Neural progenitor cell (in vitro differentiated cells): Measurements from ENCODE around the gene AP1M1. TPM values are rescaled to one million over a fixed set of nuclear protein-coding genes. Genes with fewer than 3 reads are reported as not detected.

Experiments
- DNase-seq: peaks from one replicate; pipeline ENCODE4 v3.0.0-alpha.2; 2016; ENCODE audit warnings: low spot score
- H2AFZ ChIP-seq: fragments of 200-600 bp; sonication (generic); replicated peaks from 2 replicates; pipeline ENCODE4 v1.6.1; 2016; ENCODE audit warnings: antibody characterized with exemption
- H3F3A ChIP-seq: fragments of 200-600 bp; sonication (generic); 2 replicates; pipeline ENCODE4 v1.6.1; 2016; ENCODE audit warnings: antibody characterized with exemption, low read depth
- H3K27ac ChIP-seq: fragments of 200-600 bp; sonication (generic); 2 replicates; pipeline ENCODE4 v1.5.1; 2016; ENCODE audit warnings: mild to moderate bottlenecking
- H3K27me3 ChIP-seq: fragments of 200-600 bp; sonication (generic); 2 replicates; pipeline ENCODE4 v1.6.1; 2016; ENCODE audit warnings: mild to moderate bottlenecking, moderate library complexity
- H3K36me3 ChIP-seq: fragments of 200-600 bp; sonication (generic); 2 replicates; pipeline ENCODE4 v1.5.1; 2016
- H3K4me1 ChIP-seq: fragments of 200-600 bp; sonication (generic); 2 replicates; pipeline ENCODE4 v1.6.1; 2016; ENCODE audit warnings: mixed run types
- H3K4me2 ChIP-seq: fragments of 200-600 bp; sonication (generic); 2 replicates; pipeline ENCODE4 v1.6.1; 2016
- H3K4me3 ChIP-seq: fragments of 200-600 bp; sonication (generic); 2 replicates; pipeline ENCODE4 v1.5.1; 2016
- H3K79me2 ChIP-seq: fragments of 200-600 bp; sonication (generic); 2 replicates; pipeline ENCODE4 v1.6.1; 2016; ENCODE audit warnings: low read depth
- H3K9ac ChIP-seq: fragments of 200-600 bp; sonication (generic); 2 replicates; pipeline ENCODE4 v1.6.1; 2016
- H3K9me3 ChIP-seq: fragments of 200-600 bp; sonication (generic); 2 replicates; pipeline ENCODE4 v1.5.1; 2016; ENCODE audit warnings: low read depth
- H4K20me1 ChIP-seq: fragments of 200-600 bp; sonication (generic); 2 replicates; pipeline ENCODE4 v1.6.1; 2016; ENCODE audit warnings: low read depth
- H3K27ac Mint-ChIP-seq: 3 replicates; pipeline ENCODE4 v1.8.0; 2021; ENCODE audit warnings: mixed read lengths
- H3K27me3 Mint-ChIP-seq: 2 replicates; pipeline ENCODE4 v1.8.0; 2022; ENCODE audit warnings: low read depth, mild to moderate bottlenecking, inconsistent platforms, moderate library complexity, mixed read lengths; ENCODE audit not compliant: insufficient read depth
- H3K36me3 Mint-ChIP-seq: 3 replicates; pipeline ENCODE4 v1.8.0; 2021; ENCODE audit warnings: mixed read lengths
- H3K4me1 Mint-ChIP-seq: 3 replicates; pipeline ENCODE4 v1.8.0; 2021; ENCODE audit warnings: mixed read lengths
- H3K4me3 Mint-ChIP-seq: 3 replicates; pipeline ENCODE4 v1.8.0; 2021; ENCODE audit warnings: mild to moderate bottlenecking, moderate library complexity, mixed read lengths
- H3K9me3 Mint-ChIP-seq: 3 replicates; pipeline ENCODE4 v1.8.0; 2020; ENCODE audit warnings: mixed read lengths
- CTCF ChIP-seq: fragments of 200-600 bp; sonication (generic); IDR thresholded peaks from 2 replicates; pipeline ENCODE4 v1.5.1; 2017; ENCODE audit warnings: antibody characterized with exemption, mild to moderate bottlenecking
- EZH2 ChIP-seq: fragments of 200-600 bp; sonication (generic); IDR thresholded peaks from 2 replicates; pipeline ENCODE4 v1.6.1; 2017; ENCODE audit warnings: antibody characterized with exemption, mild to moderate bottlenecking, moderate library complexity
- EZH2phosphoT487 ChIP-seq: fragments of 200-600 bp; sonication (generic); IDR thresholded peaks from 2 replicates; pipeline ENCODE4 v1.6.1; 2017; ENCODE audit warnings: antibody characterized with exemption
- total RNA-seq: library from RNA; depleted of rRNA; stranded (reverse); fragments of >200 nt; gene quantifications from 2 replicates; pipeline ENCODE4 v1.2.3, GENCODE V29; 2015; ENCODE audit warnings: low replicate concordance

The AP1M1 gene
- total RNA-seq, 1 donor from 2014 or later = 26.5 TPM

GRCh38 chr19:16232568-16232967 lies 34.9 kb downstream of the AP1M1 start:
- TF ChIP-seq CTCF (no peak), EZH2 (no peak), EZH2phosphoT487 (no peak)
- no peaks in the 10 kb centered on the region for H3K79me2 ChIP-seq
- Mint-ChIP-seq H3K27ac (no peak overlapping the region), H3K9me3 (no peaks in the 10 kb centered on the region), H3K4me3 (no peak overlapping the region), H3K27me3 (peaks cover 8% of the 10 kb centered on the region), H3K36me3 (peaks cover 32% of the 10 kb centered on the region), H3K4me1 (peaks cover 3% of the 10 kb centered on the region)
- no peaks in the 10 kb centered on the region for H3K4me1 ChIP-seq
- no peak overlapping the region for H3K4me3 ChIP-seq
- H3K4me2 ChIP-seq = no peak overlapping the region
- H3F3A ChIP-seq = no peaks in the 10 kb centered on the region
- H3K27ac ChIP-seq = no peak overlapping the region
- H3K9me3 ChIP-seq = no peaks in the 10 kb centered on the region
- H3K9ac ChIP-seq = no peak overlapping the region
- H4K20me1 ChIP-seq = no peaks in the 10 kb centered on the region
- H2AFZ ChIP-seq = no peak overlapping the region
- no peak for DNase-seq
- no peaks in the 10 kb centered on the region for H3K36me3 ChIP-seq
- no peaks in the 10 kb centered on the region for H3K27me3 ChIP-seq

GRCh38 chr19:16233081-16233776 lies 35.5 kb downstream of the AP1M1 start:
- DNase-seq = no peak
- TF ChIP-seq EZH2phosphoT487 = no peak
- no peak for TF ChIP-seq EZH2
- H3K4me3 Mint-ChIP-seq = no peak overlapping the region
- Histone ChIP-seq H3K9ac (no peak overlapping the region), H2AFZ (no peak overlapping the region), H3K27ac (no peak overlapping the region), H3K36me3 (no peaks in the 10 kb centered on the region), H3K4me2 (no peak overlapping the region), H3K79me2 (no peaks in the 10 kb centered on the region), H4K20me1 (no peaks in the 10 kb centered on the region), H3K4me3 (no peak overlapping the region), H3K4me1 (no peaks in the 10 kb centered on the region), H3K9me3 (no peaks in the 10 kb centered on the region), H3K27me3 (no peaks in the 10 kb centered on the region), H3F3A (no peaks in the 10 kb centered on the region)
- H3K9me3 Mint-ChIP-seq = no peaks in the 10 kb centered on the region
- H3K4me1 Mint-ChIP-seq = peaks cover 3% of the 10 kb centered on the region
- no peak overlapping the region for H3K27ac Mint-ChIP-seq
- peaks cover 32% of the 10 kb centered on the region for H3K36me3 Mint-ChIP-seq
- peaks cover 8% of the 10 kb centered on the region for H3K27me3 Mint-ChIP-seq

GRCh38 chr19:16233836-16234551 lies 36.3 kb downstream of the AP1M1 start:
- Histone ChIP-seq H3K4me1 (no peaks in the 10 kb centered on the region), H4K20me1 (no peaks in the 10 kb centered on the region), H3K4me2 (no peak overlapping the region), H3K27ac (no peak overlapping the region), H3K79me2 (no peaks in the 10 kb centered on the region), H3K27me3 (no peaks in the 10 kb centered on the region), H3K9ac (no peak overlapping the region), H3K9me3 (no peaks in the 10 kb centered on the region), H3K36me3 (no peaks in the 10 kb centered on the region), H3K4me3 (no peak overlapping the region), H3F3A (no peaks in the 10 kb centered on the region), H2AFZ (no peak overlapping the region)
- no peak overlapping the region for H3K27ac Mint-ChIP-seq
- no peaks in the 10 kb centered on the region for H3K9me3 Mint-ChIP-seq
- DNase-seq = no peak
- peaks cover 3% of the 10 kb centered on the region for H3K4me1 Mint-ChIP-seq
- H3K4me3 Mint-ChIP-seq = no peak overlapping the region
- TF ChIP-seq EZH2phosphoT487 = no peak
- TF ChIP-seq CTCF = no peak
- no peak for TF ChIP-seq EZH2
- peaks cover 30% of the 10 kb centered on the region for H3K36me3 Mint-ChIP-seq
- H3K27me3 Mint-ChIP-seq = peaks cover 8% of the 10 kb centered on the region
